NT2/D1 (cell line): ENCODE results near the gene SCLY.

Source experiments
- DNase-seq: peaks from one replicate; pipeline ENCODE4 v3.0.0-alpha.2; 2011; ENCODE audit warnings: low read depth, low spot score
- H3K27me3 ChIP-seq: 2 replicates; pipeline ENCODE4 v1.6.0; 2011; ENCODE audit warnings: mild to moderate bottlenecking; ENCODE audit not compliant: insufficient read length, insufficient read depth
- H3K36me3 ChIP-seq: 2 replicates; pipeline ENCODE4 v1.6.1; 2011; ENCODE audit warnings: mild to moderate bottlenecking, low read length, mixed read lengths; ENCODE audit not compliant: insufficient read depth, insufficient read length
- H3K4me1 ChIP-seq: 2 replicates; pipeline ENCODE4 v1.5.1; 2011; ENCODE audit not compliant: insufficient read depth, insufficient read length
- H3K4me3 ChIP-seq: 2 replicates; pipeline ENCODE4 v1.5.1; 2011; ENCODE audit warnings: low read depth; ENCODE audit not compliant: insufficient read length
- H3K9ac ChIP-seq: 2 replicates; pipeline ENCODE4 v1.6.0; 2011; ENCODE audit warnings: low read depth; ENCODE audit not compliant: insufficient read length
- H3K9me3 ChIP-seq: 2 replicates; pipeline ENCODE4 v1.5.1; 2011; ENCODE audit warnings: mild to moderate bottlenecking, low read length; ENCODE audit not compliant: insufficient read depth
- SUZ12 ChIP-seq: IDR thresholded peaks from 2 replicates; pipeline ENCODE4 v1.6.1; 2011; ENCODE audit not compliant: insufficient read length, insufficient read depth; ENCODE audit errors: extremely low read depth
- YY1 ChIP-seq: IDR thresholded peaks from 2 replicates; pipeline ENCODE4 v1.6.1; 2011; ENCODE audit not compliant: insufficient read length, insufficient read depth
- ZNF274 ChIP-seq: IDR thresholded peaks from 2 replicates; pipeline ENCODE4 v1.6.1; 2011; ENCODE audit warnings: mild to moderate bottlenecking, low read depth, low read length

The SCLY gene

GRCh38 chr2:238100821-238101771, 40.3 kb downstream of the SCLY start:
- H3K9me3 ChIP-seq, result no peaks in the 10 kb centered on the region; the same call in 1 of the 2 replicates
- no peak for DNase-seq
- H3K9ac ChIP-seq, result no peak overlapping the region
- H3K27me3 ChIP-seq, result no peaks in the 10 kb centered on the region
- peaks cover 18% of the 10 kb centered on the region for H3K36me3 ChIP-seq
- H3K4me3 ChIP-seq, result no peak overlapping the region
- TF ChIP-seq ZNF274 (no peak), YY1 (no peak), SUZ12 (no peak)
- peaks cover 18% of the 10 kb centered on the region for H3K4me1 ChIP-seq

DNA sequence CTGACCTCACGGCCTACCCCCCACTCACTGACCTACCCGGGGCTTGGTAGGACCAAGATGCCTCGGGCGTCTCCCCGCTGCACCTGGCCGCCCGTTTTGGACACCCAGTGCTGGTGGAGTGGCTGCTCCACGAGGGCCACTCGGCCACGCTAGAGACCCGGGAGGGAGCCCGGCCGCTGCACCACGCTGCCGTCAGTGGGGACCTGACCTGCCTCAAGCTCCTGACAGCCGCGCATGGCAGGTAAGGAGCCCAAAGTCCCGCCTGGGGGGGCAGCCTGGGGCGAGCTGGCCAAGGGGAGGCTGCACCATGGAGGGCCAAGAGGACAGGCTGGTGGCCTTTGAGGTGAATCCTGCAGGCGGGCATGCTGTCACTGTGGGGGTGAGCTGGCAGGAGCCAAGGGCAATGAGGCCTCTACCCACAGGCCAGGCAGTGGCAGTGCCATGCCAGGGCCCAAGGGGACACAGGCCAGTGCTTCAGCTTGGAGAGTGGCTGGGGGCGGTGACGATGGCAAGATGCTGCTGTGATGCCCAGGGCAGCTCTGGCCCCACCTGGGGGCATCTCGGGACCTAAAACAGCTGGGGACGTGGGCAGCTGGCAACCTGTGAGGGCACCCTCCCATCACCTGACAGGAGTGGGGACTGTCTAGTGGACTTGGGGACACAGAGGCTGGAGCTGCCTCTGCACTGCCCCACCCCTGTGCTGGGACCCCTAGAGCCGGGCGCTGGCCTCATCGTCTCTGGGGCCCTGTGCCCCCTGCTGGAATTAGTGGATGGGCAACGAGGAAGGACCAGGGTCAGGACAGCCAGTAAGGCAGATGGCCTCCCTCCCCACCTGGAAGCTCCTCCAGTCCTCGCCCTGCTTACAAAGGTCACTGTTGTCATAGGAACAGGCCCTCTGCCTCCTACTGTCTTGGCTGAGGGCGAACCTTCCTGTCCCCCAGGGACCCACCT, 41.4 kb downstream of the SCLY start:
- DNase-seq, result no peak
- no peaks in the 10 kb centered on the region; the same call in 1 of the 2 replicates for H3K9me3 ChIP-seq
- TF ChIP-seq ZNF274 (no peak), SUZ12 (no peak), YY1 (no peak)
- H3K9ac ChIP-seq, result no peak overlapping the region
- peaks cover 13% of the 10 kb centered on the region for H3K36me3 ChIP-seq
- H3K27me3 ChIP-seq, result no peaks in the 10 kb centered on the region
- peaks cover 21% of the 10 kb centered on the region for H3K4me1 ChIP-seq
- H3K4me3 ChIP-seq, result no peak overlapping the region

GRCh38 chr2:238102865-238103264, 42.1 kb downstream of the SCLY start:
- peaks cover 7% of the 10 kb centered on the region for H3K36me3 ChIP-seq
- H3K9ac ChIP-seq, result no peak overlapping the region
- TF ChIP-seq SUZ12, result no peak
- no peak for TF ChIP-seq YY1
- no peak for TF ChIP-seq ZNF274
- H3K4me1 ChIP-seq, result peaks cover 23% of the 10 kb centered on the region
- DNase-seq, result no peak
- H3K9me3 ChIP-seq, result no peaks in the 10 kb centered on the region; the same call in 1 of the 2 replicates
- no peak overlapping the region for H3K4me3 ChIP-seq
- no peaks in the 10 kb centered on the region for H3K27me3 ChIP-seq

GRCh38 chr2:238103465-238104225, 42.8 kb downstream of the SCLY start:
- H3K4me1 ChIP-seq, result peaks cover 25% of the 10 kb centered on the region
- no peaks in the 10 kb centered on the region for H3K9me3 ChIP-seq
- no peaks in the 10 kb centered on the region for H3K36me3 ChIP-seq
- no peak for TF ChIP-seq YY1
- TF ChIP-seq SUZ12, result no peak
- no peak for TF ChIP-seq ZNF274
- H3K9ac ChIP-seq, result no peak overlapping the region
- H3K4me3 ChIP-seq, result no peak overlapping the region
- H3K27me3 ChIP-seq, result no peaks in the 10 kb centered on the region
- DNase-seq, result no peak

- H3K9ac ChIP-seq, result no peak overlapping the region
- no peak for DNase-seq
- no peaks in the 10 kb centered on the region for H3K27me3 ChIP-seq
- TF ChIP-seq YY1 (no peak), ZNF274 (no peak), SUZ12 (no peak)
- no peaks in the 10 kb centered on the region for H3K36me3 ChIP-seq
- H3K4me3 ChIP-seq, result no peak overlapping the region
- no peaks in the 10 kb centered on the region for H3K9me3 ChIP-seq
- H3K4me1 ChIP-seq, result peaks cover 26% of the 10 kb centered on the region
Measured at GRCh38 chr2:238104226-238104690, 43.5 kb downstream of the SCLY start.

- Histone ChIP-seq H3K9ac (no peak overlapping the region), H3K4me3 (no peak overlapping the region), H3K36me3 (no peaks in the 10 kb centered on the region), H3K9me3 (no peaks in the 10 kb centered on the region), H3K4me1 (peaks cover 27% of the 10 kb centered on the region), H3K27me3 (no peaks in the 10 kb centered on the region)
- no peak for DNase-seq
- no peak for TF ChIP-seq ZNF274
- no peak for TF ChIP-seq YY1
- TF ChIP-seq SUZ12, result no peak
Measured at GRCh38 chr2:238104691-238105371, 44.0 kb downstream of the SCLY start.
